ENCODE results near the gene LRRC36. TPM values are rescaled to one million over a fixed set of nuclear protein-coding genes. Genes with fewer than 3 reads are reported as not detected.

LRRC36 gene
- total and polyA plus RNA-seq, 2 of the 13 experiments (the other 11 are each of a cell fraction or from before 2014, with no cell fraction given), result 0.12 to 0.15 TPM

GRCh38 chr16:67428146-67428731 is 101.6 kb downstream of the LRRC36 start (continued):
- TF ChIP-seq CREM (IDR thresholded peaks at IDR 0.05) (no peak), CREM (CRISPR knock-in tag; IDR thresholded peaks at IDR 0.05) (no peak), CHD2 (IDR thresholded peaks at IDR 0.05; ENCODE audit: low read depth, low read length) (no peak), EP300 (IDR thresholded peaks at IDR 0.05; ENCODE audit: low read depth in 2 of 2, low read length in 2 of 2) (no peak), EP300 (CRISPR knock-in tag; IDR thresholded peaks at IDR 0.05; ENCODE audit: borderline replicate concordance) (no peak), CEBPB (IDR thresholded peaks at IDR 0.05; ENCODE audit: borderline replicate concordance, low read depth, low read length) (no peak), ZFAT (CRISPR knock-in tag; conservative IDR thresholded peaks at IDR 0.05) (no peak), ZC3H13 (CRISPR knock-in tag; IDR thresholded peaks at IDR 0.05) (peak; percentile 60), ELF3 (CRISPR knock-in tag; IDR thresholded peaks at IDR 0.05) (peak; percentile 56; the same call in 1 of the 2 replicates), HCFC1 (IDR thresholded peaks at IDR 0.05; ENCODE audit: low read depth, low read length) (no peak), HOXA5 (CRISPR knock-in tag; IDR thresholded peaks at IDR 0.05) (no peak), CAMTA2 (CRISPR knock-in tag; IDR thresholded peaks at IDR 0.05; ENCODE audit: borderline replicate concordance) (no peak; the same call in 1 of the 2 replicates), ZMYM2 (CRISPR knock-in tag; IDR thresholded peaks at IDR 0.05) (no peak), ZNF550 (CRISPR knock-in tag; IDR thresholded peaks at IDR 0.05; ENCODE audit: borderline replicate concordance) (no peak), ZNF576 (CRISPR knock-in tag; IDR thresholded peaks at IDR 0.05) (0 out of 2 replicates have a peak, but pooled peaks have one; percentile 89), KLF13 (CRISPR knock-in tag; IDR thresholded peaks at IDR 0.05) (no peak), ZEB1 (IDR thresholded peaks at IDR 0.05; ENCODE audit: insufficient replicate concordance, low read depth) (no peak), EZH2 (conservative IDR thresholded peaks at IDR 0.05; ENCODE audit: low read depth, low read length) (no peak), ZNF605 (CRISPR knock-in tag; IDR thresholded peaks at IDR 0.05) (peak; percentile 38; the same call in 1 of the 2 replicates), HNF4G (IDR thresholded peaks at IDR 0.05; ENCODE audit: borderline replicate concordance, low read depth, low read length) (no peak), HNF4G (CRISPR knock-in tag; IDR thresholded peaks at IDR 0.05; ENCODE audit: borderline replicate concordance, low read depth) (0 out of 2 replicates have a peak, but pooled peaks have one; percentile 14), ZNF432 (CRISPR knock-in tag; IDR thresholded peaks at IDR 0.05; ENCODE audit: borderline replicate concordance) (no peak), BCL6 (CRISPR knock-in tag; IDR thresholded peaks at IDR 0.05) (0 out of 2 replicates have a peak, but pooled peaks have one; percentile 35), ZNF709 (CRISPR knock-in tag; IDR thresholded peaks at IDR 0.05) (0 out of 2 replicates have a peak, but pooled peaks have one; percentile 34), ZNF556 (CRISPR knock-in tag; IDR thresholded peaks at IDR 0.05; ENCODE audit: borderline replicate concordance) (0 out of 2 replicates have a peak, but pooled peaks have one; percentile 56)
- TF ChIP-seq, protein P1, sequence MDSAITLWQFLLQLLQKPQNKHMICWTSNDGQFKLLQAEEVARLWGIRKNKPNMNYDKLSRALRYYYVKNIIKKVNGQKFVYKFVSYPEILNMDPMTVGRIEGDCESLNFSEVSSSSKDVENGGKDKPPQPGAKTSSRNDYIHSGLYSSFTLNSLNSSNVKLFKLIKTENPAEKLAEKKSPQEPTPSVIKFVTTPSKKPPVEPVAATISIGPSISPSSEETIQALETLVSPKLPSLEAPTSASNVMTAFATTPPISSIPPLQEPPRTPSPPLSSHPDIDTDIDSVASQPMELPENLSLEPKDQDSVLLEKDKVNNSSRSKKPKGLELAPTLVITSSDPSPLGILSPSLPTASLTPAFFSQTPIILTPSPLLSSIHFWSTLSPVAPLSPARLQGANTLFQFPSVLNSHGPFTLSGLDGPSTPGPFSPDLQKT (CRISPR knock-in tag; IDR thresholded peaks at IDR 0.05; ENCODE audit: borderline replicate concordance), result no peak
- TF ChIP-seq, protein P2, sequence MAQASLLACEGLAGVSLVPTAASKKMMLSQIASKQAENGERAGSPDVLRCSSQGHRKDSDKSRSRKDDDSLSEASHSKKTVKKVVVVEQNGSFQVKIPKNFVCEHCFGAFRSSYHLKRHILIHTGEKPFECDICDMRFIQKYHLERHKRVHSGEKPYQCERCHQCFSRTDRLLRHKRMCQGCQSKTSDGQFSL (CRISPR knock-in tag; IDR thresholded peaks at IDR 0.05), result no peak
- TF ChIP-seq, protein P3, sequence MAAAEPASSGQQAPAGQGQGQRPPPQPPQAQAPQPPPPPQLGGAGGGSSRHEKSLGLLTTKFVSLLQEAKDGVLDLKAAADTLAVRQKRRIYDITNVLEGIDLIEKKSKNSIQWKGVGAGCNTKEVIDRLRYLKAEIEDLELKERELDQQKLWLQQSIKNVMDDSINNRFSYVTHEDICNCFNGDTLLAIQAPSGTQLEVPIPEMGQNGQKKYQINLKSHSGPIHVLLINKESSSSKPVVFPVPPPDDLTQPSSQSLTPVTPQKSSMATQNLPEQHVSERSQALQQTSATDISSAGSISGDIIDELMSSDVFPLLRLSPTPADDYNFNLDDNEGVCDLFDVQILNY (CRISPR knock-in tag; conservative IDR thresholded peaks at IDR 0.05), result no peak
- TF ChIP-seq, protein P4, sequence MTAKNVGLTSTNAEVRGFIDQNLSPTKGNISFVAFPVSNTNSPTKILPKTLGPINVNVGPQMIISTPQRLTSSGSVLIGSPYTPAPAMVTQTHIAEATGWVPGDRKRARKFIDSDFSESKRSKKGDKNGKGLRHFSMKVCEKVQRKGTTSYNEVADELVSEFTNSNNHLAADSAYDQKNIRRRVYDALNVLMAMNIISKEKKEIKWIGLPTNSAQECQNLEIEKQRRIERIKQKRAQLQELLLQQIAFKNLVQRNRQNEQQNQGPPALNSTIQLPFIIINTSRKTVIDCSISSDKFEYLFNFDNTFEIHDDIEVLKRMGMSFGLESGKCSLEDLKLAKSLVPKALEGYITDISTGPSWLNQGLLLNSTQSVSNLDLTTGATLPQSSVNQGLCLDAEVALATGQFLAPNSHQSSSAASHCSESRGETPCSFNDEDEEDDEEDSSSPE (CRISPR knock-in tag; IDR thresholded peaks at IDR 0.05), result peak; percentile 64; the same call in 1 of the 2 replicates
